Retinal pigment epithelial cell (primary cell): ENCODE data around the gene FHIP2A.

Experiments
- DNase-seq: peaks from one replicate; pipeline ENCODE4 v3.0.0-alpha.2; 2010; ENCODE audit warnings: low read depth
- H3K4me3 ChIP-seq: 2 replicates; pipeline ENCODE4 v1.5.1; 2011; ENCODE audit warnings: mild to moderate bottlenecking, low read length, control low read depth, moderate library complexity
- CTCF ChIP-seq: conservative IDR thresholded peaks from 2 replicates; pipeline ENCODE4 v1.5.1; 2011; ENCODE audit warnings: low read depth, low read length, control low read depth, inconsistent platforms

Gene FHIP2A

GRCh38 chr10:114871379-114871778 lies 49.8 kb downstream of the FHIP2A start:
- no peak for DNase-seq
- no peak overlapping the region for H3K4me3 ChIP-seq
- no peak for TF ChIP-seq CTCF
